ENCODE data around the gene SAPCD2. TPM values are rescaled to one million over a fixed set of nuclear protein-coding genes. Genes with fewer than 3 reads are reported as not detected.

SAPCD2 gene
- total and polyA plus RNA-seq, 9 of the 15 experiments (the other 6 are each of a cell fraction or from before 2014, with no cell fraction given): 3.4 to 91.8 (median 18.8) TPM

DNA sequence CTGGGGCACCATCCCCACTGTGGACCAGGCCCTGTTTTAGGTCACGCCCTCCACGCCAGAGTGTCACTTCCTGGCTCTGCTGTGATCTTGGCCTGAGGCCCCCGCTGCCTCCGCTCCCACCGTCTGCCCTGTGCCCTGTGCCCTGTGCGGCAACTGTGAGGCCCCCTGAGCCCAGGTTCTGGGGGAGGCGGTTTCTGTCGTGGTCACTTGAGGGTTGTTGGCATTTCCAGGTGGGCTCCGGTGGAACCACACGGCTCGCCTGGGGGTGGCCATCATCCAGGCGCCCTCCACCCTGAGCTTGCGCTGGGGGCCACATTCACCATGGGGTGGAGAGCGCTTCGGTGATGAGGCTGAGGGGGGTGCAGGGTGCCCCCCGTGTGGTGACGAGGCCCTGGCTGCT lies 37.6 kb upstream of the SAPCD2 start:
- Histone ChIP-seq H3K4me2 (ENCODE audit: insufficient read depth, low read length) (no peak overlapping the region), H3K4me3 (no peak overlapping the region), H3K4me1 (replicated peaks in 1 of 2; ENCODE audit: control insufficient read depth in 2 of 2, insufficient read depth in 2 of 2, low read length in 2 of 2) (peaks cover 0 to 60% of the 10 kb centered on the region in 2 experiments; a peak in 2 of 5 replicates), H2AFZ (ENCODE audit: low read depth, low read length) (no peak overlapping the region), H3K36me3 (ENCODE audit: control insufficient read depth, insufficient read depth, low read length) (peaks cover 97% of the 10 kb centered on the region), H3K9me3 (replicated peaks; ENCODE audit: control insufficient read depth, insufficient read depth, low read depth, low read length) (peaks cover 8% of the 10 kb centered on the region), H3K27ac (ENCODE audit: extremely low read depth, low read depth, low read length) (no peak overlapping the region), H3K27me3 (ENCODE audit: control insufficient read depth in 2 of 2, insufficient read depth in 2 of 2, low read length in 2 of 2) (no peaks in the 10 kb centered on the region), H3K79me2 (ENCODE audit: control insufficient read depth, insufficient read depth, low read length) (peaks cover 6% of the 10 kb centered on the region), H3K9ac (ENCODE audit: insufficient read depth in 1 of 2, low read depth in 2 of 2, low read length in 2 of 2) (no peak overlapping the region), H4K20me1 (replicated peaks; ENCODE audit: control insufficient read depth, insufficient read depth, low read length) (no peaks in the 10 kb centered on the region), H3K9me1 (ENCODE audit: control insufficient read depth, insufficient read depth, low read length) (no peaks in the 10 kb centered on the region)
- 98% methylated on average over 14 of the region's 17 CpGs for WGBS (ENCODE audit: insufficient coverage, low coverage, missing lambda C conversion rate)
- TF ChIP-seq POLR2G (IDR thresholded peaks at IDR 0.05; ENCODE audit: low read depth, low read length): peak; percentile 32; the same call in 1 of the 2 replicates
- no peak for TF ChIP-seq OTX1 (CRISPR knock-in tag; IDR thresholded peaks at IDR 0.05)
- in situ Hi-C loops (cut with MboI) (no loop called here), intact Hi-C loops (cut with micrococcal nuclease) (no loop called here)
- POLR2A ChIA-PET: interaction anchor here (0.7 to 1.2 kb wide), 3 partner anchors 8 to 25 kb away, joined by 3 to 4 read pairs (median 3); no protein-coding TSS in a partner anchor
- BruUV-seq (replicated peaks): no TSS peak
- ATAC-seq (no peak), DNase-seq (ENCODE audit: extremely low read depth in 1 of 4, low spot score in 3 of 4) (no peak), FAIRE-seq (no peak)
- CTCF ChIA-PET (ENCODE audit: low intra/inter-chr PET ratio): no interaction called here

- DNase-seq (ENCODE audit: extremely low read depth in 1 of 4, low spot score in 3 of 4): no peak
- no peak overlapping the region for H2AFZ ChIP-seq (ENCODE audit: low read depth, low read length)
- ATAC-seq: no peak
- 92% methylated on average over 9 of the region's 27 CpGs for WGBS (ENCODE audit: insufficient coverage, low coverage, missing lambda C conversion rate)
- POLR2A ChIA-PET: interaction anchor here (0.7 to 1.2 kb wide), 8 partner anchors 8 to 24 kb away, joined by 3 to 5 read pairs (median 4); partner anchors contain the start of gene MAN1B1
- CTCF ChIA-PET (ENCODE audit: low intra/inter-chr PET ratio): no interaction called here
- no peak overlapping the region for H3K9ac ChIP-seq (ENCODE audit: insufficient read depth in 1 of 2, low read depth in 2 of 2, low read length in 2 of 2)
- H3K27me3 ChIP-seq (ENCODE audit: control insufficient read depth in 2 of 2, insufficient read depth in 2 of 2, low read length in 2 of 2): no peaks in the 10 kb centered on the region
- no peak overlapping the region for H3K27ac ChIP-seq (ENCODE audit: extremely low read depth, low read depth, low read length)
- H3K4me3 ChIP-seq: no peak overlapping the region
- H4K20me1 ChIP-seq (replicated peaks; ENCODE audit: control insufficient read depth, insufficient read depth, low read length): no peaks in the 10 kb centered on the region
- H3K9me3 ChIP-seq (replicated peaks; ENCODE audit: control insufficient read depth, insufficient read depth, low read depth, low read length): peaks cover 14% of the 10 kb centered on the region
- peaks cover 0 to 54% of the 10 kb centered on the region in 2 experiments; a peak in 2 of 5 replicates for H3K4me1 ChIP-seq (replicated peaks in 1 of 2; ENCODE audit: control insufficient read depth in 2 of 2, insufficient read depth in 2 of 2, low read length in 2 of 2)
- intact Hi-C loops (cut with micrococcal nuclease) (no loop called here), in situ Hi-C loops (cut with MboI) (no loop called here)
- H3K36me3 ChIP-seq (ENCODE audit: control insufficient read depth, insufficient read depth, low read length): peaks cover 97% of the 10 kb centered on the region
- no peaks in the 10 kb centered on the region for H3K9me1 ChIP-seq (ENCODE audit: control insufficient read depth, insufficient read depth, low read length)
- FAIRE-seq: no peak
- TF ChIP-seq POLR2G (IDR thresholded peaks at IDR 0.05; ENCODE audit: low read depth, low read length) (peak; percentile 48), POLR2AphosphoS2 (IDR thresholded peaks at IDR 0.05; ENCODE audit: low read length) (0 out of 2 replicates have a peak, but pooled peaks have one; percentile 19), RBFOX2 (IDR thresholded peaks at IDR 0.05; ENCODE audit: low read depth, low read length) (0 out of 2 replicates have a peak, but pooled peaks have one; percentile 0), ZNF282 (CRISPR knock-in tag; IDR thresholded peaks at IDR 0.05) (no peak)
- H3K4me2 ChIP-seq (ENCODE audit: insufficient read depth, low read length): no peak overlapping the region
- peaks cover 2% of the 10 kb centered on the region; the same call in 1 of the 3 replicates for H3K79me2 ChIP-seq (ENCODE audit: control insufficient read depth, insufficient read depth, low read length)
- BruUV-seq (replicated peaks): no TSS peak
These were observed 37.1 kb upstream of the SAPCD2 start for GRCh38 chr9:137107312-137107921.

All from K562 (cell line).